CD4-positive, alpha-beta memory T cell (primary cell): Measurements from ENCODE around the gene C1orf87. TPM values are rescaled to one million over a fixed set of nuclear protein-coding genes. Genes with fewer than 3 reads are reported as not detected.

Source experiments
- CTCF ChIA-PET: fragments of 350-600 bp; sonication (Branson Sonifier 250); formaldehyde crosslinking; loops from one replicate; lab custom pipeline; 2021; ENCODE audit warnings: inconsistent platforms; ENCODE audit not compliant: partially characterized antibody; lab: Charles Lee
- POLR2A ChIA-PET: fragments of 350-600 bp; sonication (Branson Sonifier 250); formaldehyde crosslinking; loops from one replicate; lab custom pipeline; 2021; ENCODE audit not compliant: partially characterized antibody; lab: Charles Lee
- DNase-seq, 5 donors: peaks; one replicate each; pipeline versions ENCODE4 v3.0.0 to v3.0.0-alpha.2; 2020 to 2022; ENCODE audit warnings: mixed read lengths in 1 of 5
- H3K27ac ChIP-seq: one replicate; pipeline ENCODE4 v1.7.0; 2013; ENCODE audit warnings: low read depth, low read length
- H3K27me3 ChIP-seq: 2 replicates; pipeline ENCODE4 v1.7.0; 2013; ENCODE audit warnings: mild to moderate bottlenecking, low read length, moderate library complexity; ENCODE audit not compliant: insufficient read depth
- H3K36me3 ChIP-seq: 2 replicates; pipeline ENCODE4 v1.7.0; 2013; ENCODE audit warnings: mild to moderate bottlenecking, low read length, moderate library complexity; ENCODE audit not compliant: insufficient read depth
- H3K4me1 ChIP-seq: 2 replicates; pipeline ENCODE4 v1.7.0; 2013; ENCODE audit warnings: mild to moderate bottlenecking, low read length, moderate library complexity; ENCODE audit not compliant: insufficient read depth
- H3K4me3 ChIP-seq, 2 donors: one replicate each; pipeline ENCODE4 v1.7.0; 2013; ENCODE audit warnings: low read length in 2 of 2, mild to moderate bottlenecking in 1 of 2
- H3K9me3 ChIP-seq, 2 donors: one replicate each; pipeline ENCODE4 v1.7.0; 2013; ENCODE audit warnings: low read length in 2 of 2, control low read depth in 1 of 2; ENCODE audit not compliant: control insufficient read depth in 1 of 2
- H3K27ac Mint-ChIP-seq, 7 donors: one replicate each; pipeline ENCODE4 v1.8.0; 2020 to 2021; ENCODE audit warnings: mixed read lengths in 7 of 7, mild to moderate bottlenecking in 6 of 7, inconsistent platforms in 3 of 7, moderate library complexity in 3 of 7
- H3K27me3 Mint-ChIP-seq, 2 donors: one replicate each; pipeline ENCODE4 v1.8.0; 2020 to 2021; ENCODE audit warnings: mixed read lengths in 2 of 2
- H3K36me3 Mint-ChIP-seq, 2 donors: one replicate each; pipeline ENCODE4 v1.8.0; 2020 to 2021; ENCODE audit warnings: mixed read lengths in 2 of 2, inconsistent platforms in 1 of 2, mild to moderate bottlenecking in 1 of 2
- H3K4me1 Mint-ChIP-seq, 4 donors: one replicate each; pipeline ENCODE4 v1.8.0; 2020 to 2021; ENCODE audit warnings: mixed read lengths in 4 of 4, mild to moderate bottlenecking in 1 of 4
- H3K4me3 Mint-ChIP-seq, 8 donors: one replicate each; pipeline ENCODE4 v1.8.0; 2020 to 2021; ENCODE audit warnings: mixed read lengths in 8 of 8, mild to moderate bottlenecking in 7 of 8, moderate library complexity in 6 of 8, inconsistent platforms in 3 of 8
- H3K9me3 Mint-ChIP-seq, 8 donors: one replicate each; pipeline ENCODE4 v1.8.0; 2020 to 2021; ENCODE audit warnings: mixed read lengths in 8 of 8, mild to moderate bottlenecking in 5 of 8, inconsistent platforms in 3 of 8, moderate library complexity in 1 of 8
- intact Hi-C: fragments of 100-400 bp; cut with micrococcal nuclease; formaldehyde crosslinking; loops from one replicate; pipeline ENCODE4 v1.15.1; 2023
- polyA plus RNA-seq, 2 donors: library from polyadenylated mRNA; unstranded; fragments of 300-500 nt; fragmentation: Illumina TruSeq; gene quantifications; one replicate each; pipeline ENCODE4 v1.2.3, GENCODE V29; 2021
- total RNA-seq, 2 experiments: library from RNA; stranded (reverse); gene quantifications; one replicate each; pipeline ENCODE4 v1.2.3, GENCODE V29; 2021

The C1orf87 gene
- total and polyA plus RNA-seq, 4 experiments from 2014 or later = not detected

DNA sequence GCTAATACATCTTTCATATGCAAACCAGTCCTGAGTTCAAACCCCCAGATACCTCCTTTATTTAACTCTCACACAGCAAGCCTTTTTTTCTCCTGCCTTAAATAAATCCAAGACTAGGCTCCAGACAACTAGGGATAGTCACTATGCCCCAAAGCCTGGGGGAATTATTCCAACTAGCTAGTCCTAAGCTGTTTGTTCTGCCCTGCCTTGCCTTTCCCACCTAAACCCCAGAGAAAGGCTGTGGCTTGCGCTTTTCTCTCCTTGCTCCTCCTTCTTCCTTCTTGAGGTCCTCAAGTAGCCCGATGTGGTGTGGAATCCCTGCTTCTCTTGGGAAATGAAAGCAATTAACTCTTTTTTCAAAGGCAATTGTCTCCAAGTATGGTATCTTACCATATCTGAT, 31.8 kb downstream of the C1orf87 start:
- DNase-seq = no peak
- no peaks in the 10 kb centered on the region for H3K27me3 ChIP-seq
- Mint-ChIP-seq H3K4me1 (no peaks in the 10 kb centered on the region), H3K27ac (no peak overlapping the region), H3K27me3 (peaks cover 0 to 3% of the 10 kb centered on the region in 2 donors), H3K4me3 (no peak overlapping the region), H3K9me3 (peaks cover 0 to 3% (median 0%) of the 10 kb centered on the region in 8 donors), H3K36me3 (no peaks in the 10 kb centered on the region)
- no peaks in the 10 kb centered on the region for H3K9me3 ChIP-seq
- H3K36me3 ChIP-seq = no peaks in the 10 kb centered on the region
- no peaks in the 10 kb centered on the region for H3K4me1 ChIP-seq
- no peak overlapping the region for H3K4me3 ChIP-seq
- ChIA-PET CTCF (no interaction called here), POLR2A (no interaction called here)
- intact Hi-C loops = no loop called here
- H3K27ac ChIP-seq = no peak overlapping the region

DNA sequence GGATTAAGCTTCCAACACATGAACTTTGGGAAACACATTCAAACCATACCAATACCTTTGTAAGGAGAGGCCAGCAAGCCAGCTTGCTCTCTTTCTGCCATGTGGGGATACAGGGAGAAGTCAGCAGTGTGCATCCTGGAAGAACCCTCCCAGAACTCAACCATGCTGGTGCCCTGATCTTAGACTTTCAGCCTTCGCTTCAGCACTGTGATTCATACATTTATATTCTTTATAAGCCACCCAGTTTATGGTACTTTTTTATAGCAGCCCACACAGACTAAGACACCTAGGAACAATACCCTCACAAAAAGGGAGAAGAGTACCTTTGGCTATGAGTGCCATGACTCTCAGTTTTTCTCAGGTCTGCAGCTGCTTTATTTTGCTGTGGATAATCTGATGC, 35.9 kb downstream of the C1orf87 start:
- no peaks in the 10 kb centered on the region for H3K27me3 ChIP-seq
- H3K36me3 ChIP-seq = no peaks in the 10 kb centered on the region
- peaks cover 0 to under 1% of the 10 kb centered on the region in 2 donors for H3K27me3 Mint-ChIP-seq
- no peaks in the 10 kb centered on the region for H3K4me1 ChIP-seq
- no peak overlapping the region for H3K4me3 ChIP-seq
- H3K9me3 ChIP-seq = no peaks in the 10 kb centered on the region
- no peaks in the 10 kb centered on the region for H3K4me1 Mint-ChIP-seq
- no peaks in the 10 kb centered on the region for H3K36me3 Mint-ChIP-seq
- no peak overlapping the region for H3K27ac Mint-ChIP-seq
- no peak overlapping the region for H3K27ac ChIP-seq
- CTCF ChIA-PET = no interaction called here
- DNase-seq = no peak
- H3K4me3 Mint-ChIP-seq = no peak overlapping the region
- POLR2A ChIA-PET = no interaction called here
- intact Hi-C loops = no loop called here
- H3K9me3 Mint-ChIP-seq = peaks cover 0 to 3% (median 0%) of the 10 kb centered on the region in 8 donors

DNA sequence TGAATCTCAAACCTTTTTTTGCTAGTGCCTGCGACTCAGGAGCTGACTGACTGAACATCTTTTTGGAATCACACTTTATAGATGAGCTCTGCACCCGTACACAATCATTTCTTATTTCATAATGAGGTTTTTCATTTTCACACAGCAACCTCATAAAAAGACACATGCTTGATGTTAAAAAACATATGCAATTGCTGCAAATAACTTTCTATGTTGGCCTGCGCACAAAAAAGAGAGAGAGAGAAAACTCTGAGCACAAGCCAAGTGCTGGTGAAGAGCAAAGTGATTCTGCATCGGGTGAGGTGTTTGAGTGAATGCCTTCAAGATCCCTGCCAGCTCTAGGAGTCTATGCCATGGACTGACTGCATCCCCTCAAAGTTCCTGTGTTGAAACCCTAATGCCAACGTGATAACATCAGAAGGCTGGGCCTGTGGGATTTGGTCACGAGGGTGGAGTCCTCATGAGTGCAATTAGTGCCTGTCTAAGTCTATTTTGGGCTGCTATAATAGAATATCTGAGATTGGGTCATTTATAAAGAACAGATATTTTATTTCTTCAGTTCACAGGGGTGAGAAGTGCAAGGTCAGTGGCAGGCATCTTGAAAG, 36.6 kb downstream of the C1orf87 start:
- ChIA-PET CTCF (no interaction called here), POLR2A (no interaction called here)
- intact Hi-C loops = no loop called here
- Histone ChIP-seq H3K9me3 (no peaks in the 10 kb centered on the region), H3K36me3 (no peaks in the 10 kb centered on the region), H3K27ac (no peak overlapping the region), H3K4me1 (no peaks in the 10 kb centered on the region), H3K4me3 (no peak overlapping the region), H3K27me3 (no peaks in the 10 kb centered on the region)
- Mint-ChIP-seq H3K4me1 (no peaks in the 10 kb centered on the region), H3K36me3 (no peaks in the 10 kb centered on the region), H3K9me3 (peaks cover 0 to 3% (median 0%) of the 10 kb centered on the region in 8 donors), H3K27ac (no peak overlapping the region), H3K4me3 (no peak overlapping the region), H3K27me3 (no peaks in the 10 kb centered on the region)
- no peak for DNase-seq

DNA sequence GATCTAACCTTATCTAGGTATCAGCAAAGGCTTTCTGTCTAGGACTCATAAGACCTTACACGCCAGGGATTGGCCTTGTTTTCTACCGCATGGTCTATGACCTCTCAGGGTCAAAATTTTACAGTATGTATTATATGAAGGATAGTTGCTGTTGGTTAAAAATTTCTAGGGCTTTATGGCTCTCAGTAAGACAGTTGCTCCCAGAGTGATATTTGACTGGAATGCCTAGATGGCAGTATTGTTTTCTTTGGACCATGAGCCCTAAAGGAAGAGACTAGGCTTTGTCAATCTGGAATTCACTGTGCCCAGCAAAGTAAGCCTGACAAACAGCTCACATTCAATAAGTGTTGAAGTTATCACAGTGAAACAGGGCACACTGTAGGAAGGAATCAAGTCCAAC, 37.6 kb downstream of the C1orf87 start:
- no peak overlapping the region for H3K27ac Mint-ChIP-seq
- ChIA-PET CTCF (no interaction called here), POLR2A (no interaction called here)
- H3K27me3 Mint-ChIP-seq = no peaks in the 10 kb centered on the region
- H3K36me3 ChIP-seq = no peaks in the 10 kb centered on the region
- no peaks in the 10 kb centered on the region for H3K27me3 ChIP-seq
- H3K4me3 ChIP-seq = no peak overlapping the region
- no peak overlapping the region for H3K27ac ChIP-seq
- H3K9me3 ChIP-seq = no peaks in the 10 kb centered on the region
- no peaks in the 10 kb centered on the region for H3K36me3 Mint-ChIP-seq
- no peaks in the 10 kb centered on the region for H3K4me1 Mint-ChIP-seq
- H3K9me3 Mint-ChIP-seq = peaks cover 0 to 2% (median 0%) of the 10 kb centered on the region in 8 donors
- DNase-seq = no peak
- H3K4me3 Mint-ChIP-seq = no peak overlapping the region
- H3K4me1 ChIP-seq = no peaks in the 10 kb centered on the region
- intact Hi-C loops = no loop called here

DNA sequence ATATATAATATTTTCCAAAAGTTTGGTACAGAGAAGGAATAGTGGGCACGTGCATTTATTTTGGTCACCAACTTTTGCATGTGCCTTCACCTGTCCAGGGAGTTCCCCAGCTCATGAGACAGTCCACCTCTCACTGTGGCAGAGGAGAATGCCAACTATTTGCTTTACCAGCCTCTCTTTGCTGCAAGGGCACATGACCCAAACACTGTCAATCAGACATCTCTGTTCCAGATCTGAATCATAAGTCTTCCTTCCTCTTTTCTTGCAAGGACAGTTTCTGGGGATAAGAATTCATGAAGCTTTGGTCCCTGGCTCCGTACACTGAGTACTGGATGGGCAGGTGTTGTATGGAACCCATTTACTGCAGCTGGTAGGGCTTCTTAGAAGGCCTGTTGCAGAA, 38.6 kb downstream of the C1orf87 start:
- H3K9me3 ChIP-seq = no peaks in the 10 kb centered on the region
- no peaks in the 10 kb centered on the region for H3K4me1 Mint-ChIP-seq
- H3K27me3 ChIP-seq = no peaks in the 10 kb centered on the region
- ChIA-PET POLR2A (no interaction called here), CTCF (no interaction called here)
- DNase-seq = no peak
- no peak overlapping the region for H3K27ac Mint-ChIP-seq
- peaks cover under 1 to 2% of the 10 kb centered on the region in 2 donors for H3K27me3 Mint-ChIP-seq
- H3K9me3 Mint-ChIP-seq = no peaks in the 10 kb centered on the region
- H3K4me3 ChIP-seq = no peak overlapping the region
- H3K4me3 Mint-ChIP-seq = no peak overlapping the region
- H3K36me3 Mint-ChIP-seq = no peaks in the 10 kb centered on the region
- no peak overlapping the region for H3K27ac ChIP-seq
- H3K4me1 ChIP-seq = no peaks in the 10 kb centered on the region
- intact Hi-C loops = no loop called here
- no peaks in the 10 kb centered on the region for H3K36me3 ChIP-seq

DNA sequence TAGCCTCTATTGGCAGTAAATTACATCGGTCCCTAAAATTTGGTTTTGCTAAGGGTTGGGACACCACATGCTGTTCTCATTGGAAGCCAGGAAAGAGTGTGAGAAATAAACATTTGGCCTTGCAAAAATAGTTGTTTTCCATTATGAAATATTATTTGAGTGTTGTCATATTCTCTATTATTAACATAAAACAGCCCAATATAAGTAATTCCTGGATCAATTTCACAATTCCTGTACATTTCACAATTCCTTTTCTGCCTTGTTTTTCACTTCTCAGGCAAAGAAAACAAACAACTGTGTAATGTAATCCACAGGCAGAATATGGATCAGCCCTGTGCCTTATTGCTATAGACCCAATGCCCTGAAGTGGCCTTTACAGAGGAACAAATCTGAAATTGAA, 40.5 kb downstream of the C1orf87 start:
- POLR2A ChIA-PET = no interaction called here
- no peaks in the 10 kb centered on the region for H3K27me3 ChIP-seq
- Mint-ChIP-seq H3K4me1 (no peaks in the 10 kb centered on the region), H3K36me3 (no peaks in the 10 kb centered on the region), H3K27ac (no peak overlapping the region), H3K4me3 (no peak overlapping the region), H3K27me3 (peaks cover 6 to 9% of the 10 kb centered on the region in 2 donors), H3K9me3 (no peaks in the 10 kb centered on the region)
- no peak overlapping the region for H3K27ac ChIP-seq
- no peaks in the 10 kb centered on the region for H3K4me1 ChIP-seq
- CTCF ChIA-PET = no interaction called here
- DNase-seq = no peak
- no peak overlapping the region for H3K4me3 ChIP-seq
- H3K36me3 ChIP-seq = no peaks in the 10 kb centered on the region
- no peaks in the 10 kb centered on the region for H3K9me3 ChIP-seq
- intact Hi-C loops = no loop called here

DNA sequence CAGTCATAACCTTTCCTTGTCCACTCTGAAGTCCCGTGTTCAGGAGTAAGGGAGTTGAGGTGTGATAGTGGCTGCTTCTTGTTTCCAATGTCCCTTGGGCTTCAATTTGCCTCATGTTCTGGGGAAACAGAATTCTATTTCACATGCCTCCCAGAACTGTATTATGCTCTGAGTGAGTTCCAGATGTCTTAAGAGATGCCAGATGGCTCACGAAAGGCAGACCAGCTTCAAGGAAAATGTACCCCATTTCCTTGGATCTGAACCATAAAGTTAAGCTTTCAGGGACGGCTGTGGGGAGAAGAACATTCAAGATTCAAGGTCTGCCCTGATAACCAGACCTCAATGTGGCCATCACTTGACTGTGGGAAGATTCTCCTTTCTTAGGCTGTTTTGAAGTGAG, 42.4 kb downstream of the C1orf87 start:
- Mint-ChIP-seq H3K27me3 (peaks cover 6 to 12% of the 10 kb centered on the region in 2 donors), H3K4me1 (no peaks in the 10 kb centered on the region), H3K36me3 (no peaks in the 10 kb centered on the region), H3K9me3 (no peaks in the 10 kb centered on the region), H3K4me3 (no peak overlapping the region), H3K27ac (no peak overlapping the region)
- Histone ChIP-seq H3K27ac (no peak overlapping the region), H3K4me1 (no peaks in the 10 kb centered on the region), H3K4me3 (no peak overlapping the region), H3K36me3 (no peaks in the 10 kb centered on the region), H3K9me3 (no peaks in the 10 kb centered on the region), H3K27me3 (no peaks in the 10 kb centered on the region)
- POLR2A ChIA-PET = no interaction called here
- CTCF ChIA-PET = no interaction called here
- DNase-seq = no peak
- intact Hi-C loops = no loop called here

DNA sequence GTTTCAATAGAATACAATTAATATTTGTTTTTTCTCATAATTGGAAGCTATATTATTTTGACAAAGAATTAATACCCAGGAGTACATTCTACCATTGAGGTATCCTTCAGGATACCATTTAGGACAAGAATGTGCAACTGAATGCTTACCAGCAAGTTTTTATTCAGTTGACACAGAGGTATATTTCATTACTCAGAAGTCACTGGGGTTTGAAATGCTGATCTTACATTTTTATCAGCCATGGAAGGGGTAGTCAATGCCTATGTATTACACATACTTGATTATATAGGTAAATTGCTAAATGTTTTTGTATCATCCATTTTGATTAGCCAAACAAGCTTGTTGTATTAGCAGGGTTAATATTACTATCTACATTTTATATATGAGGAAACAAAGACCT, 48.0 kb downstream of the C1orf87 start:
- H3K4me3 Mint-ChIP-seq = no peak overlapping the region
- Histone ChIP-seq H3K4me3 (no peak overlapping the region), H3K9me3 (no peaks in the 10 kb centered on the region), H3K36me3 (no peaks in the 10 kb centered on the region), H3K27me3 (no peaks in the 10 kb centered on the region), H3K4me1 (no peaks in the 10 kb centered on the region), H3K27ac (no peak overlapping the region)
- no peak for DNase-seq
- no peak overlapping the region for H3K27ac Mint-ChIP-seq
- intact Hi-C loops = no loop called here
- H3K4me1 Mint-ChIP-seq = no peaks in the 10 kb centered on the region
- CTCF ChIA-PET = no interaction called here
- H3K9me3 Mint-ChIP-seq = peaks cover 0 to 4% (median 0%) of the 10 kb centered on the region in 8 donors
- no peaks in the 10 kb centered on the region for H3K36me3 Mint-ChIP-seq
- peaks cover 6 to 16% of the 10 kb centered on the region in 2 donors for H3K27me3 Mint-ChIP-seq
- POLR2A ChIA-PET = no interaction called here
